Stimulated activated CD4-positive, alpha-beta T cell treated with anti-CD3 and anti-CD28 coated beads, Interleukin-1b, Interleukin-23, amount 100 ng/mL, for 1 hour (primary cell): ENCODE data around the gene AGAP3.

ENCODE experiments used
- DNase-seq, 2 donors: peaks; one replicate each; pipeline ENCODE4 v3.0.0-alpha.2; 2020; ENCODE audit warnings: low read depth in 2 of 2

AGAP3 gene

GRCh38 chr7:151123158-151123821 is 37.0 kb downstream of the AGAP3 start:
- no peak for DNase-seq

GRCh38 chr7:151123822-151124464 is 37.7 kb downstream of the AGAP3 start:
- DNase-seq: peak; percentile 62 to 70

GRCh38 chr7:151124481-151124880 is 38.2 kb downstream of the AGAP3 start:
- DNase-seq: no peak

GRCh38 chr7:151124899-151125399 is 38.7 kb downstream of the AGAP3 start:
- DNase-seq: no peak

- DNase-seq: no peak
Observed at GRCh38 chr7:151125470-151125845, 39.2 kb downstream of the AGAP3 start.

- DNase-seq: no peak
Observed at GRCh38 chr7:151125846-151126481, 39.7 kb downstream of the AGAP3 start.

GRCh38 chr7:151126491-151127137 is 40.3 kb downstream of the AGAP3 start:
- no peak for DNase-seq

GRCh38 chr7:151128144-151128543 is 41.9 kb downstream of the AGAP3 start:
- DNase-seq: no peak

- no peak for DNase-seq
Observed at GRCh38 chr7:151128716-151129115, 42.4 kb downstream of the AGAP3 start.

- DNase-seq: no peak
Observed at GRCh38 chr7:151129117-151129959, 43.1 kb downstream of the AGAP3 start.

- no peak for DNase-seq
Observed at GRCh38 chr7:151129960-151130591, 43.8 kb downstream of the AGAP3 start.

- no peak for DNase-seq
Observed at GRCh38 chr7:151130741-151131157, 44.5 kb downstream of the AGAP3 start.

GRCh38 chr7:151131224-151131591 is 44.9 kb downstream of the AGAP3 start:
- no peak for DNase-seq

GRCh38 chr7:151131592-151132293 is 45.5 kb downstream of the AGAP3 start:
- no peak for DNase-seq

- no peak for DNase-seq
Observed at GRCh38 chr7:151132461-151133205, 46.4 kb downstream of the AGAP3 start.

- DNase-seq: no peak
Observed at GRCh38 chr7:151133266-151133985, 47.2 kb downstream of the AGAP3 start.

- DNase-seq: no peak
Observed at GRCh38 chr7:151133986-151134742, 47.9 kb downstream of the AGAP3 start.
